ENCODE results near the gene GTF2H3. TPM values are rescaled to one million over a fixed set of nuclear protein-coding genes. Genes with fewer than 3 reads are reported as not detected.
A peak's percentile ranks its signal among the peaks of the same experiment; 100 is the strongest.

The GTF2H3 gene
- total RNA-seq, 1 donor from 2014 or later, result 23.0 TPM

- Mint-ChIP-seq H3K9me3 (ENCODE audit: unreplicated experiment) (no peaks in the 10 kb centered on the region), H3K4me3 (ENCODE audit: unreplicated experiment) (no peak overlapping the region), H3K36me3 (ENCODE audit: unreplicated experiment) (no peaks in the 10 kb centered on the region), H3K4me1 (ENCODE audit: low read depth, unreplicated experiment) (no peaks in the 10 kb centered on the region), H3K27me3 (ENCODE audit: unreplicated experiment) (peaks cover 3% of the 10 kb centered on the region), H3K27ac (ENCODE audit: unreplicated experiment) (no peak overlapping the region)
- no peak for DNase-seq
- TF ChIP-seq CTCF (IDR thresholded peaks at IDR 0.05; ENCODE audit: partially characterized antibody, unreplicated experiment), result no peak
Observed at GRCh38 chr12:123617580-123617979, 16.0 kb upstream of the GTF2H3 start.

- no peak for TF ChIP-seq CTCF (IDR thresholded peaks at IDR 0.05; ENCODE audit: partially characterized antibody, unreplicated experiment)
- Mint-ChIP-seq H3K27ac (ENCODE audit: unreplicated experiment) (no peak overlapping the region), H3K4me1 (ENCODE audit: low read depth, unreplicated experiment) (no peaks in the 10 kb centered on the region), H3K36me3 (ENCODE audit: unreplicated experiment) (no peaks in the 10 kb centered on the region), H3K4me3 (ENCODE audit: unreplicated experiment) (no peak overlapping the region), H3K9me3 (ENCODE audit: unreplicated experiment) (no peaks in the 10 kb centered on the region), H3K27me3 (ENCODE audit: unreplicated experiment) (peaks cover 3% of the 10 kb centered on the region)
- DNase-seq, result no peak
Observed at GRCh38 chr12:123621101-123621500, 12.5 kb upstream of the GTF2H3 start.

GRCh38 chr12:123621619-123622530, 11.8 kb upstream of the GTF2H3 start:
- H3K27me3 Mint-ChIP-seq (ENCODE audit: unreplicated experiment), result peaks cover 3% of the 10 kb centered on the region
- no peaks in the 10 kb centered on the region for H3K9me3 Mint-ChIP-seq (ENCODE audit: unreplicated experiment)
- no peaks in the 10 kb centered on the region for H3K4me1 Mint-ChIP-seq (ENCODE audit: low read depth, unreplicated experiment)
- no peak for TF ChIP-seq CTCF (IDR thresholded peaks at IDR 0.05; ENCODE audit: partially characterized antibody, unreplicated experiment)
- no peak overlapping the region for H3K27ac Mint-ChIP-seq (ENCODE audit: unreplicated experiment)
- H3K4me3 Mint-ChIP-seq (ENCODE audit: unreplicated experiment), result no peak overlapping the region
- H3K36me3 Mint-ChIP-seq (ENCODE audit: unreplicated experiment), result no peaks in the 10 kb centered on the region
- no peak for DNase-seq

- Mint-ChIP-seq H3K4me1 (ENCODE audit: low read depth, unreplicated experiment) (peaks cover 5% of the 10 kb centered on the region), H3K4me3 (ENCODE audit: unreplicated experiment) (peak overlapping the region; percentile 91), H3K27ac (ENCODE audit: unreplicated experiment) (peak overlapping the region; percentile 93), H3K27me3 (ENCODE audit: unreplicated experiment) (peaks cover 3% of the 10 kb centered on the region), H3K9me3 (ENCODE audit: unreplicated experiment) (no peaks in the 10 kb centered on the region), H3K36me3 (ENCODE audit: unreplicated experiment) (no peaks in the 10 kb centered on the region)
- no peak for DNase-seq
- TF ChIP-seq CTCF (IDR thresholded peaks at IDR 0.05; ENCODE audit: partially characterized antibody, unreplicated experiment), result no peak
Observed at GRCh38 chr12:123634142-123634561, 523 bp downstream of the GTF2H3 start.

- DNase-seq, result no peak
- Mint-ChIP-seq H3K9me3 (ENCODE audit: unreplicated experiment) (peaks cover 1% of the 10 kb centered on the region), H3K4me1 (ENCODE audit: low read depth, unreplicated experiment) (no peaks in the 10 kb centered on the region), H3K27me3 (ENCODE audit: unreplicated experiment) (no peaks in the 10 kb centered on the region), H3K36me3 (ENCODE audit: unreplicated experiment) (no peaks in the 10 kb centered on the region), H3K4me3 (ENCODE audit: unreplicated experiment) (no peak overlapping the region), H3K27ac (ENCODE audit: unreplicated experiment) (no peak overlapping the region)
- TF ChIP-seq CTCF (IDR thresholded peaks at IDR 0.05; ENCODE audit: partially characterized antibody, unreplicated experiment), result no peak
Observed at GRCh38 chr12:123643911-123644310, 10.3 kb downstream of the GTF2H3 start.

Data from glutamatergic neuron (in vitro differentiated cells).